GM10847 (cell line): ENCODE measurements around the gene LSS.

Experiments
- POLR2A ChIP-seq: IDR thresholded peaks from 2 replicates; pipeline ENCODE4 v1.6.1; 2011; ENCODE audit not compliant: insufficient read length; ENCODE audit errors: extremely low read depth

LSS gene

GRCh38 chr21:46173573-46173972 lies 55.0 kb downstream of the LSS start:
- TF ChIP-seq POLR2A, result no peak

GRCh38 chr21:46172863-46173528 lies 55.6 kb downstream of the LSS start:
- no peak for TF ChIP-seq POLR2A

- no peak for TF ChIP-seq POLR2A
Measured at GRCh38 chr21:46171996-46172862, 56.3 kb downstream of the LSS start.

- no peak for TF ChIP-seq POLR2A
Measured at GRCh38 chr21:46171585-46171984, 57.0 kb downstream of the LSS start.

- TF ChIP-seq POLR2A, result no peak
Measured at GRCh38 chr21:46168659-46169386, 59.8 kb downstream of the LSS start.

- no peak for TF ChIP-seq POLR2A
Measured at GRCh38 chr21:46168238-46168637, 60.3 kb downstream of the LSS start.

- TF ChIP-seq POLR2A, result no peak
Measured at GRCh38 chr21:46165098-46165497, 63.5 kb downstream of the LSS start.

- TF ChIP-seq POLR2A, result no peak
Measured at GRCh38 chr21:46163380-46163779, 65.2 kb downstream of the LSS start.

- TF ChIP-seq POLR2A, result no peak
Measured at GRCh38 chr21:46161633-46162592, 66.7 kb downstream of the LSS start.

- TF ChIP-seq POLR2A, result no peak
Measured at GRCh38 chr21:46160907-46161632, 67.5 kb downstream of the LSS start.

- TF ChIP-seq POLR2A, result no peak
Measured at GRCh38 chr21:46160657-46160906, 68.0 kb downstream of the LSS start.

GRCh38 chr21:46159841-46160656 lies 68.5 kb downstream of the LSS start:
- no peak for TF ChIP-seq POLR2A

GRCh38 chr21:46159390-46159789 lies 69.2 kb downstream of the LSS start:
- TF ChIP-seq POLR2A, result no peak

GRCh38 chr21:46158666-46159300 lies 69.8 kb downstream of the LSS start:
- TF ChIP-seq POLR2A, result no peak
